ENCODE measurements around the gene ARMC9.

- TF ChIP-seq CTCF (IDR thresholded peaks at IDR 0.05) = no peak
- TF ChIP-seq POLR2AphosphoS5 (IDR thresholded peaks at IDR 0.05; ENCODE audit: low read depth, low read length) = no peak
Observed at GRCh38 chr2:231203087-231203486, 4.7 kb downstream of the ARMC9 start.
